ENCODE data around the gene DUXB.

Gene DUXB

GRCh38 chr16:75703306-75703705 is 2.0 kb upstream of the DUXB start:
- no peak overlapping the region for H3K27ac ChIP-seq
- no peak for DNase-seq (ENCODE audit: low spot score)
- no peak for TF ChIP-seq CTCF (IDR thresholded peaks at IDR 0.05)
- no peak overlapping the region for H3K4me3 ChIP-seq

GRCh38 chr16:75702242-75702641 is 981 bp upstream of the DUXB start:
- Histone ChIP-seq H3K4me3 (no peak overlapping the region), H3K27ac (no peak overlapping the region)
- DNase-seq (ENCODE audit: low spot score), result no peak
- no peak for TF ChIP-seq CTCF (IDR thresholded peaks at IDR 0.05)

DNA sequence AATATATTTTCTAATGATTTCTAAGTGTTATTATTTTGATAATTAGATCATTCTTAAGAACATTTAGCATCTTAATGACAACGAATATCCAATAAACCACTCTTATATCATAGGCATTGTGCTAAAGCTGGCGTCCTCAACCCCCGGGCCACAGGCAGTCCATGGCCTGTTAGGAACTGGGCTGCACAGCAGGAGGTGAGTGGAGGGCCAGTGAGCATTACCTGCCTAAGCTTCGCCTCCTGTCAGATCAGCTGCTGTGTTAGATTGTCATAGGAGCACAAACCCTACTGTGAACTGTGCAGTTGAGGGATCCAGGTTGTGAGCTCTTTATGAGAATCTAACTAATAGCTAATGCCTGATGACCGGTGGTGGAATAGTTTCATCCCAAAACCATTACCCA is 3.7 kb downstream of the DUXB start:
- Histone ChIP-seq H3K27ac (no peak overlapping the region), H3K4me3 (no peak overlapping the region)
- no peak for DNase-seq (ENCODE audit: low spot score)
- no peak for TF ChIP-seq CTCF (IDR thresholded peaks at IDR 0.05)

DNA sequence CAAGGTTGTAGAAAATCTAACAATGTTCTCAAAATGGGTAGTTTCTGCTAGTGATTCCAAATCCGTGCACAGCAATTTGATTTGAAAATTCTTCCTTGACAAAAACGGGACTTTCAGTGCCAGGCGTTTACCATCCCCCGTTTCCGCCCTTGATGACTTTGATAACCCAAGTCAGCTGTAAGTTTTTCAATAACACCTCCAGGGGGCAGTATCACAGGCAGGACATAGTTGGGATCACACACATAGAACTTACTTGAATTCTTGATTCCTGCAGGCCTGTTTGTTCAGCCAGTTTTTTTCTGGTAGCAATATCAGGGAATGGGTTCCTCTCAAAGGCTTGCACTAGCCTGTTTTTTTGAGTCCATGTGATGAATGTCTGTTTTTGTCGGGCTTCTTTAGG is 5.6 kb downstream of the DUXB start:
- Histone ChIP-seq H3K27ac (no peak overlapping the region), H3K4me3 (no peak overlapping the region)
- TF ChIP-seq CTCF (IDR thresholded peaks at IDR 0.05), result no peak
- DNase-seq (ENCODE audit: low spot score), result no peak

DNA sequence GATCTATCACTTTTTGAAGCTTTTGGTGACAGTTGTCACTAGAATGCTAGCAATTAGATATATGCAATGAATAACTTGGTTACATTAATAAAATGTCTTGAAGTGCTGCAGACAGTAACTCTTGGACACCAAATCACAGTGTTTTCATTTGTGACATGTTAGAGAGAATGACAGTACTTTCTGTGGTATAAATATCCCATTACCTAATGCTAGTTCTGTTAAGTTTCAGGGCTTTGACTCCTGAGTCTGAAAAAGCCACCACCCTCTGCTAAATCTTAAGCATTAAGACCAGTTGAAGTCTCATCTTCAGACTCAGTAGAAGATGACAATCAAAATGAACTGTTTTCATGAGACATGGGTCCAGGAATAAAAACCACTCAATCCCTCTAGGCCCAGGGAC is 13.9 kb downstream of the DUXB start:
- TF ChIP-seq CTCF (IDR thresholded peaks at IDR 0.05), result no peak
- no peak overlapping the region for H3K4me3 ChIP-seq
- DNase-seq (ENCODE audit: low spot score), result no peak
- no peak overlapping the region for H3K27ac ChIP-seq

GRCh38 chr16:75682308-75682707 is 19.0 kb downstream of the DUXB start:
- TF ChIP-seq CTCF (IDR thresholded peaks at IDR 0.05), result no peak
- Histone ChIP-seq H3K4me3 (no peak overlapping the region), H3K27ac (no peak overlapping the region)
- no peak for DNase-seq (ENCODE audit: low spot score)

GRCh38 chr16:75679366-75679765 is 21.9 kb downstream of the DUXB start:
- no peak for DNase-seq (ENCODE audit: low spot score)
- no peak for TF ChIP-seq CTCF (IDR thresholded peaks at IDR 0.05)
- H3K4me3 ChIP-seq, result no peak overlapping the region
- H3K27ac ChIP-seq, result no peak overlapping the region
